H1 (cell line): ENCODE results near the gene TP53.

Experiments
- CHD1 ChIP-seq: IDR thresholded peaks from 2 replicates; pipeline ENCODE4 v1.6.1; 2012; ENCODE audit warnings: low read depth, low read length, improper control_type of control experiment
- CTCF ChIP-seq, 3 experiments: IDR thresholded peaks; 1 replicate in 2 of 3; 2 replicates in 1 of 3; pipeline versions ENCODE4 v1.5.1 to v1.6.1; 2011; ENCODE audit warnings: low read length in 3 of 3, mild to moderate bottlenecking in 3 of 3, inconsistent platforms in 2 of 3, low read depth in 1 of 3, moderate library complexity in 1 of 3; ENCODE audit not compliant: insufficient read depth in 1 of 3; ENCODE audit errors: control extremely low read depth in 1 of 3
- EGR1 ChIP-seq: IDR thresholded peaks from 2 replicates; pipeline ENCODE4 v1.6.1; 2011; ENCODE audit warnings: low read depth, low read length, borderline replicate concordance
- GABPA ChIP-seq: IDR thresholded peaks from 2 replicates; pipeline ENCODE4 v1.6.1; 2011; ENCODE audit warnings: mild to moderate bottlenecking, low read length, moderate library complexity, borderline replicate concordance; ENCODE audit not compliant: insufficient read depth
- SUZ12 ChIP-seq: fragments of 200-600 bp; sonication (generic); IDR thresholded peaks from 2 replicates; pipeline ENCODE4 v1.6.1; 2012; ENCODE audit warnings: mild to moderate bottlenecking, inconsistent platforms, low read length, moderate library complexity, mixed read lengths

GRCh38 chr17:7626307-7626706 lies 61.0 kb downstream of the TP53 start:
- TF ChIP-seq SUZ12 (no peak), CTCF (IDR thresholded peaks at IDR 0.05; ENCODE audit: control extremely low read depth in 1 of 3, insufficient read depth in 1 of 3, low read depth in 1 of 3, low read length in 3 of 3) (no peak), CHD1 (no peak), GABPA (no peak), EGR1 (no peak)
